ENCODE measurements around the gene EFNA5.

The EFNA5 gene

DNA sequence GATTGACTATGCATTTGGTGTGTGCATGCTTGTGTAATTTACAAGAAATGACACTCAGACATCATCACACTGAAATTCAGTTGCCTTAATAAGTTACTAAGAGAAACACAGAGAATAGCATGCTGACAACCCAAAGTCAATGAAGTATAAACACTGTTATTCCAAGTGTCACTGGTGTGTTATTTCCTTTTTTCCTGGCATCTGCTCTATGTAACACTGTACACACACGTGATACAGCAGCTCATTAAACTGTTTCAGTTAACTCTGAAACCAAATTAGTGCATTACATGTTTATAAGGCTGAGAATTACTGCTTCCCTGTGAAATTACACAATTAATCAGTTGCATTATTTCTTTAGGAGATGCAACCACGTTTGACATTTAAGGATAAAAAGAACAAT is 252.7 kb downstream of the EFNA5 start:
- no peak for DNase-seq

DNA sequence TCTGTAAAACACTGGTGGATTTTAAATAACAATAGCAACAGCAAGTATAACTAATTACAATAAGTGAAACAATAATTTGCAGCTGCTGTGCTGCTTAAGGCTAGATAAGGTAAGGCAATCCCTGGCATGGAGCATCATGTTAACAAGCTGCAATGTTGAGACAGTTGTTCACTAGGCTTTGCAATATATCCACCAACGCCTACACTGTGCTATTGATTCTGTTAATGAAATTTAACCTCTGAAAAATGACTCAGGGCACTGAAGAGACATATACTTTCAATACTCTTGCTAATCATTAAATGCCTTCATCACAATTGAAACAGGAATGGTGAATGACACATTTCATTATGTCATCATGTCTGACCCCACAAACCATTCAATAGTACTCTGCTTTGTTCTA is 255.0 kb downstream of the EFNA5 start:
- no peak for DNase-seq

- no peak for DNase-seq
Observed at GRCh38 chr5:107414802-107415201, 255.9 kb downstream of the EFNA5 start.

GRCh38 chr5:107413754-107414153 is 257.0 kb downstream of the EFNA5 start:
- no peak for DNase-seq

- DNase-seq, result no peak
Observed at GRCh38 chr5:107408564-107408963, 262.2 kb downstream of the EFNA5 start.

- no peak for DNase-seq
Observed at GRCh38 chr5:107407713-107408298, 262.9 kb downstream of the EFNA5 start.

DNA sequence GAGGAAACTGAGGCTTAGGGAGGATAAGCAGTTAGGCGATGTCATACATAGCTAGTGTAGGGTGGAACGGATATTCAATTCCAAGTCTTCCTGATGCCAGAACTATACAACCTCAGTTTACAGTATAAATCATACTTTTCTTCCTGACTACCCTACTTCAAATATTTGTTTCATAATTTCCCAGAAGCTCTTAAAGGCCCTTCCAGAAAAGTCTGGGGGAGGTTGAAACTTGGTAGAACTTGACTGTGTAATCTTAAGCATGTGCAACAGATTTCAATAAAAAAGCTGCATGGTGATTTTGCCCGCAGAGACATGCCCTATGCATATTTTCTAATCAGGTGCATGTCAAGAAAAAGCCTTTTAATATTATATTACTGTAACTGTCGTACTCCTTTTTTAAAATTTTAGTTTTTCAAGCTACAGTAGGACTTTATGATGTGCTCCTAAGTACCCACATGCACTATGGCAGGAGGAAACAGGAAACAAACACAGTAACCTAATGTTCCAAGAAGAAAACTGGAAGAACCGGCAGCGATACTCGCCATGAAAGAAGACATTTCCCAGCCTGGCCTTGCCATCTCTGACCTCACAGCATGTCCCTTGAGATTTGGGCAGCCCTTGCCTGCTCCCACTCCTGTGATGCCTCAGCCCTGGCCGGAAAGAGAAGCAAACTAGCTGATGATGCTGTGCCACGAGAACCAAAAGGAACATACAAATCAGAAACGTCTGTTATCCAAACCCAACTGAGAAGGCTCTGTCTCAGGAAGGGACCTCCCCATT is 266.0 kb downstream of the EFNA5 start:
- DNase-seq, result no peak

- DNase-seq, result no peak
Observed at GRCh38 chr5:107403228-107403953, 267.3 kb downstream of the EFNA5 start.

DNA sequence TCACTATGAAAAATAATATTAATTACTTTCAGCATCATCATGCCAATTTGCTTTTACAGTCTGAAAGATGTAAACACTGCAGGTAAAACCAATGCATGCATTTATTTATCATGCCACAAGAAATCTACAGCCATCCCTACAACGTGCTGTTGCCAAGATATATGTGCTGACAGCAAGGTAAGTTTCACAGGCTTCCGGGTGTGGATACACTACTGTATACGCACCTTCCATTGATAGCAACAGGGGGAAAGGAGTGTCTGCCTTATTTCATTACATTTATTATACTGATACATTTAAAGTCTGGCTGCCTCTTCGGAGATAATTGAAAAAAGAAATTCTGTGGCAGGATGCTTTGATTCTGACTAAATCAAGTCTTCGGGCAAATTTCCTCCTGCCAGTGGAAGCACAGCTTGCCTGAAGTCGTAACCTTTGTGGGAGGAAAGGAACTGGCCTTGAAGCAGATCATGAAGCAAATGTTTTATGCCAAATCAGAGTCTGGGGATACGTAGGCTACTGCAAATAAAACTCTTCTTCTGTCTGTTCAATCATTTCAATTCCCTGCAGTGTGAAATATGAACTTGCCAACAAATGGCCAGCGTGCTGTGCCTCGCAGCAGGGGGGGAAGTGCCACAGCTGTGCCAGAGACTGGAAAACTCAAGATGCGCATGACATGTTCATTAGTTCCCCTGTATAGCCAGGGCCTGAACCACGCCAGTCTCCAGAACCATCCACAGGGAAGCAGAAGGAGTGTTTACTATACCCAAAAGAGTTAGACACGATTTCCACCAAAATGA is 268.1 kb downstream of the EFNA5 start:
- peak; percentile 87 for DNase-seq

DNA sequence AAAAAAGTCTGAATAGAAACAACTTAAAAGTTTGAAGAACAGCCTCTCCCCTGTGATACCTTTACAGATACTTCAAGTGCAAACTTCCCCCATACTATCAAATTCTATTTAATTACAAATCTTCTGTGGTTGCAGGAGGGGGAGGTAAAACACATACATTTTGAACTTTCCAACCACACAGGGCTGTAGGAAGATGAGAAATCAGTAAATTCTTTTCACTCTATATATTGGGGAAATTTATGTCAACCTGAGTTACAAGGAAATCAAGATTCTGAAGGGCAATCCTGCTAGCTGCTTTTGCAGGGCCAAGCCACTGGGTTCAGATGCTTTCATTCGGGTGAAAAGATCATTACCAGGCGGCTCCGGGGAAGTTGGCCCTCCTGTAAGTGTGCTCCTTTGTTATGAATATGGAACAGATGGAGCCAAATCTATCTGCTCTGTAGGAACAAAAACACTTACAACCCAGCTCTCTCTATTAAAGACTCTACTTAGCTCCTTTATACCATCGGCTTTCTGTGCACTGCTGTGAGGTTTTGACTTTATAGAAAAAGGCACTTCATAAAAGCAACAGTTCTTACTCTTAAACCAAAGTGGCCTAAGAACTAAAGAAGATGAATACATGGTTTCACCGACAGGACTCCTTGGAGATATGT is 269.1 kb downstream of the EFNA5 start:
- DNase-seq, result peak; percentile 51

DNA sequence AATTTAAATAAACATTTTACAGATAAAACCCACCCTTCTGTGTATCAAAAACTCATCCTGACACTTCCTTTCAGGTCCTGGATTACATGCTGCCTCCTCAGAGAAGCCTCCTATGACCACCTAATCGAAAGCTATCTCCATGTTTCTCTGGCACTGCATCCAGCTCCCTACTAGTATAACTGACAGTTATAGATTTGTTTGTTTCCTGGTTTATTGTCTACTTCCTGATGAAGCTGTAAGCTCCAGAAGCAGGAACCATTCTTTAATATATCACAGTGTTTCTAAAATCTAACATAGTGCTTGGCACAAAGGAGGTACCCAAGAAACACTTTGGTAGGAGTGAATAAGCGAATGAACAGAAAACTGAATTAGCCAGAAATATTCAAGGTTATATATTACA is 270.4 kb downstream of the EFNA5 start:
- DNase-seq, result no peak

DNA sequence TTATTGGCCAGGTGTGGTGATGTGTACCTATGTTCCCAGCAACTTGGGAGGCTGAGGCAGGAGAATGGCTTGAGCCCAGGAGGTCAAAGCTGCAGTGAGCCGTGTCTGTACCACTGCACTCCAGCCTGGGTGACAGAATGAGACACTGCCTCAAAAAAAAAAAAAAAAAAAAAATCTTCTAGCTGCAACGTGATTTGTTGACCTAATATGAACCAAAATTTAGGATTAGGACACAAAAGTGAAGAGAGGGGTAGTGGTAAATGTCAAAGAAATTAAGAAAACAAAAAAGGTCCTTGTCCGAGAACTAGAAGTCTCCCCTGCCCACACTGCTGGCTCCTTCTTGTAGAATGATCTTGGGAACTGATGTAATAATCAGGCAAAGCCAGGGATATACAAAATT is 272.0 kb downstream of the EFNA5 start:
- DNase-seq, result no peak

DNA sequence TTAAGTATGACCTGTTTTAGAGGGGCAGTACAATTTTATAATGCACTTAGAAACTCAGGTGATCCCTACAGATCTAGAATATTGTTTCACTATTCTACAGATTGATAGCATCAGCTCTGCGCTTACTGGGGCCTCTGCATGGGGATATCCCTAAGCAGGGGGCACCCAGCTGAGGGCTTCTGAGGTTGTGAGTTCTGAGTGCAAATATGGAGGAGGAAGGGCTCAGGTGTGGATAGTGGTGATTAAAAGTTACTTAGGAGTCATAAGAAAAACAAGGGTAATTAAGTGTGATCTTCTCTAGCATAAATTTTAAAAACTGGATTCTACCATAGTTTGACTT is 274.4 kb downstream of the EFNA5 start:
- DNase-seq, result no peak

DNA sequence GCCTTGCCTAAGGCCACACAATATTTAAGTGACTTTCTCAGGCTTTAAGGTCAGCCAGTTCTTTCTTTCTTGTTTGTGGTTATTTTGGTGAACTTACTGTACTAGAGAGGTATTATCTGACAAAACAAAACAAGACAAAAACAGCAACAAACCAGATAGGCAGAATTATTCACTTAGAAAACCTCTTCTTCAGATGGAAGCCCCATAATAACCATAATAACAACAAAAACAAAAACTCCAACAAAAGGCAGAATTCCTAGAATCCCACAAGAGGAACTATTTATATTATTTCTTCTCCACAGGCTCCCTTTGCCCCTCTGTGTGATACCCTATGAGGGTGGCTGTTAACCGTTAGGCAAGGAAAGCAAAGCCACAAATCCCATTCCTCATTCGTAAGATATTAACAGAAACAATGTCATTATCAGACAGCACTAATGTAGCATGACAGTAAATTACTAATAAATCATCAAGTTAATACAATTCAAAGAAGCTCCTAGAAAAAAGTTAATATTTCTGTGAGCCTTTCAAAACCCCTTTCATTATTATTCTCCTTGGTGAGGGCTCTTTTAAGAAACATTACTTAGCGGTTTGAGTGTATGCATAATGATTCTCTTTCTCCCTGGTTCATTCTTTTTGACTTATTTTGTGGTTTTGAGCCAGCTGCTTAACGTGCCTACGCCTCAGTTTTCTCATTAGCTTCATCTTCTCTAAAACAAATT is 274.9 kb downstream of the EFNA5 start:
- no peak for DNase-seq

GRCh38 chr5:107393851-107394250 is 276.9 kb downstream of the EFNA5 start:
- no peak for DNase-seq

DNA sequence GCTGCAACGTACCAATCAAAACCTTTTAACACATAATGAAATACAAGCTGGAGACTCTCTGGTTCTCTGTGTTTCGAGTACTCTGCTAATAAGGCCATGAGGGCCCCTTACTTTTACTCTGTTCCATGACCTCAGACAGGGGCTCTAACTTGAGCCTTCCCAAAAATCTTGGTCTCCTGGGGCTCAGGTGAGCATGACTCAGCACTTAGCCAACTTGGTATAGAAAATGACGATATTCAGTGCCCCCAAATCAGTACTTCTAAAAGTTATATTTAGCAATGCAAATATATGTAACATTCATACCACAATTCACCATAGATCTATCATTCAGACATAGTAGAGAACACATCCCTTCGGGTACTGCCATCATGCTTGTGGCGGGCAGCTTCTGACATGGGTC is 278.9 kb downstream of the EFNA5 start:
- DNase-seq, result no peak

- no peak for DNase-seq
Observed at GRCh38 chr5:107389775-107390148, 281.0 kb downstream of the EFNA5 start.

DNA sequence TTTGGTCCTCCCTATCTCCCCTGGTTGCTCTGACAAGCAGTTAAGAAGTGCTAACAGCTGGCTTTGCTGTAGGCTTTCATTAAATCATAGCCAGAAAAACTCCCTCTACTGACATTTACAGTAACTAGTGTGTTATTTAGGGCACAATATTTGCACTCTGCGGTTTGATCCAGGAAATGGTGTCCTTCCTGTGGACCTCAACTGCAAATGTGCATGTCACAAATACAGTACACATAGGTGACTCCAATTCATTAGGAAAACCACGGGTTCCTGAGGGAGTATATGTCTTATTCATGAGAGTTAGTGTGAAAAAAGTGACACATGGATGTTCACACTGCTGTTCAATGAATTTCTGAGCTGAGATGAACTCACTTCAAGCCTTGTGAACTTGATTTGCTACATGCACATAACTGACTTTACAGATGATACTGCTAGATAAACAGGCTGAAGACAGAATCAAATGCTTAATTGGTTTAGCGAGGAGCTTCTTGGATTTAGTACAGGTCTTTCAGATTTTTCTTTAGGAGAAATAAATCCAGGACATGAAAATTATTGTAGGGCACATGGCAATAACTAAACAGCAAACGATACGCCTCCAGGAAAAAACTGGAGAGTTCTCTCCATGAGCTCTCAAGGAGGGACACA is 281.5 kb downstream of the EFNA5 start:
- peak; percentile 45 for DNase-seq

- DNase-seq, result no peak
Observed at GRCh38 chr5:107388141-107388861, 282.4 kb downstream of the EFNA5 start.

GRCh38 chr5:107387526-107388140 is 283.1 kb downstream of the EFNA5 start:
- no peak for DNase-seq

GRCh38 chr5:107385708-107386107 is 285.0 kb downstream of the EFNA5 start:
- DNase-seq, result no peak
